ENCODE results near the gene FBF1.
"Not testable (repeated sequence)": the region's sequence is repeated elsewhere in the genome, so short reads cannot be mapped to it uniquely, and the experiment has no call there.

- TF ChIP-seq CTCF, POLR2AphosphoS5 (IDR thresholded peaks at IDR 0.05): not testable (repeated sequence)
Measured at GRCh38 chr17:75864887-75865286, 76.0 kb downstream of the FBF1 start.

All from breast epithelium (tissue), 3 donors.